Measurements from ENCODE around the gene KCNB1.

DNA sequence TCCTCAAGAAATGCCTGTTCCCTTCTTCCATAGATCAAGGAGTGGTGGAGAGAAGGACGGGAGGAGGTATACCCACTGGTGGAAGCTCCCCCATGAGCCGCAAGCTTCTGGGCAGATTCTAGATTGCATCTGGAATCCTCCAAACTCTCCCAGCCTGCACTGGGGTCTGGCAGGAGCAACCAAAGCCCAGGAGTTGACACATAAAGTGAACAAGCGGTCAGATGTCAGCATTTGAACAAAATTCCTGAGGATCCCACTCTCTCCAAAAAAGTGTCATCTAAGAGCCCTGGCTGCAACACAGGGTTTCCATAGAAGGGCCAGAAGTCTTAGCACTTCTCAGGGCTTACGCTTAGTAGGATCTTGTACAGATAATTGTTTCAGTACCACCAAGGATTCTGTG lies 88.2 kb downstream of the KCNB1 start:
- no peak for TF ChIP-seq CTCF (IDR thresholded peaks at IDR 0.05)
- no peak for TF ChIP-seq ZFX (IDR thresholded peaks at IDR 0.05; ENCODE audit: borderline replicate concordance)

Measured in 22Rv1 (cell line).